ENCODE measurements around the gene EML6. TPM values are rescaled to one million over a fixed set of nuclear protein-coding genes. Genes with fewer than 3 reads are reported as not detected.

EML6 gene
- polyA plus RNA-seq, 1 of the 3 experiments (the other 2 are of a cell fraction): 1.1 TPM

GRCh38 chr2:54871457-54872107 is 148.1 kb downstream of the EML6 start:
- no peaks in the 10 kb centered on the region for H3K9me3 ChIP-seq
- no peak for DNase-seq
- H3K4me3 ChIP-seq (ENCODE audit: low read depth in 2 of 2, low read length in 1 of 2): no peak overlapping the region
- POLR2A ChIA-PET: no interaction called here
- no peaks in the 10 kb centered on the region for H3F3A ChIP-seq (replicated peaks; ENCODE audit: insufficient read depth)
- no peak overlapping the region for H3K4me2 ChIP-seq
- no peaks in the 10 kb centered on the region for H3K36me3 ChIP-seq (replicated peaks in 1 of 2; ENCODE audit: control insufficient read depth in 1 of 2, insufficient read depth in 2 of 2, low read length in 1 of 2)
- H3K4me1 ChIP-seq (ENCODE audit: control insufficient read depth in 1 of 2, insufficient read depth in 2 of 2, low read depth in 1 of 2, low read length in 1 of 2): no peaks in the 10 kb centered on the region; a peak in 1 of 4 replicates
- no peaks in the 10 kb centered on the region for H3K79me2 ChIP-seq (ENCODE audit: insufficient read depth)
- H3K27ac ChIP-seq (ENCODE audit: low read depth in 2 of 2, low read length in 1 of 2): no peak overlapping the region
- no peaks in the 10 kb centered on the region for H3K9me2 ChIP-seq
- H3K27me3 ChIP-seq (ENCODE audit: insufficient read depth): no peaks in the 10 kb centered on the region
- no peak overlapping the region for H2AFZ ChIP-seq (ENCODE audit: low read depth)
- no peak for TF ChIP-seq YY1 (IDR thresholded peaks at IDR 0.05; ENCODE audit: low read depth)
- no peak for TF ChIP-seq PBX3 (IDR thresholded peaks at IDR 0.05)
- TF ChIP-seq TEAD4 (IDR thresholded peaks at IDR 0.05; ENCODE audit: borderline replicate concordance, insufficient read depth): no peak
- no peak for TF ChIP-seq GABPA (IDR thresholded peaks at IDR 0.05; ENCODE audit: low read depth)
- no peak for TF ChIP-seq TCF12 (IDR thresholded peaks at IDR 0.05)
- TF ChIP-seq CTCF (IDR thresholded peaks at IDR 0.05): no peak
- TF ChIP-seq FOSL2 (IDR thresholded peaks at IDR 0.05; ENCODE audit: borderline replicate concordance, low read depth): no peak
- no peak for TF ChIP-seq MXI1 (IDR thresholded peaks at IDR 0.05; ENCODE audit: low read depth, low read length)
- no peak for TF ChIP-seq ELF1 (IDR thresholded peaks at IDR 0.05)
- no peak for TF ChIP-seq GATA2 (CRISPR knock-in tag; IDR thresholded peaks at IDR 0.05)
- no peak for TF ChIP-seq MEF2A (IDR thresholded peaks at IDR 0.05; ENCODE audit: borderline replicate concordance, low read depth)
- no peak for TF ChIP-seq CHD2 (IDR thresholded peaks at IDR 0.05; ENCODE audit: low read length, partially characterized antibody)
- no peak for TF ChIP-seq ZBTB33 (IDR thresholded peaks at IDR 0.05; ENCODE audit: borderline replicate concordance, low read depth)
- WGBS (ENCODE audit: low lambda C conversion rate): 86% methylated on average over 13 of the region's 13 CpGs
- H4K20me1 ChIP-seq (ENCODE audit: insufficient read depth): no peaks in the 10 kb centered on the region
- no peak overlapping the region for H3K9ac ChIP-seq
- CTCF ChIA-PET: interaction anchor here (1.2 to 3.2 kb wide), 2 partner anchors 27 to 33 kb away, joined by 3 to 11 read pairs; no protein-coding TSS in a partner anchor

GRCh38 chr2:54872780-54873179 is 149.3 kb downstream of the EML6 start:
- no peaks in the 10 kb centered on the region for H4K20me1 ChIP-seq (ENCODE audit: insufficient read depth)
- no peaks in the 10 kb centered on the region for H3K9me2 ChIP-seq
- POLR2A ChIA-PET: no interaction called here
- H3K36me3 ChIP-seq (replicated peaks in 1 of 2; ENCODE audit: control insufficient read depth in 1 of 2, insufficient read depth in 2 of 2, low read length in 1 of 2): no peaks in the 10 kb centered on the region
- no peak overlapping the region for H3K27ac ChIP-seq (ENCODE audit: low read depth in 2 of 2, low read length in 1 of 2)
- no peak overlapping the region for H3K4me3 ChIP-seq (ENCODE audit: low read depth in 2 of 2, low read length in 1 of 2)
- no peak overlapping the region for H2AFZ ChIP-seq (ENCODE audit: low read depth)
- no peaks in the 10 kb centered on the region for H3K9me3 ChIP-seq
- TF ChIP-seq IRF3 (IDR thresholded peaks at IDR 0.05; ENCODE audit: low read depth, low read length) (no peak), MAX (IDR thresholded peaks at IDR 0.05; ENCODE audit: low read depth) (no peak), EP300 (IDR thresholded peaks at IDR 0.05; ENCODE audit: borderline replicate concordance in 1 of 2, low read depth in 1 of 2, low read length in 1 of 2) (no peak), TCF12 (IDR thresholded peaks at IDR 0.05) (no peak), JUND (IDR thresholded peaks at IDR 0.05) (no peak), REST (IDR thresholded peaks at IDR 0.05; ENCODE audit: low read depth, low read length) (no peak)
- no peaks in the 10 kb centered on the region; a peak in 1 of 4 replicates for H3K4me1 ChIP-seq (ENCODE audit: control insufficient read depth in 1 of 2, insufficient read depth in 2 of 2, low read depth in 1 of 2, low read length in 1 of 2)
- no peaks in the 10 kb centered on the region for H3K27me3 ChIP-seq (ENCODE audit: insufficient read depth)
- no peak overlapping the region for H3K4me2 ChIP-seq
- no peak for DNase-seq
- CTCF ChIA-PET: no interaction called here
- H3F3A ChIP-seq (replicated peaks; ENCODE audit: insufficient read depth): no peaks in the 10 kb centered on the region
- H3K9ac ChIP-seq: no peak overlapping the region
- WGBS (ENCODE audit: low lambda C conversion rate): 75% methylated on average over 3 of the region's 3 CpGs
- no peaks in the 10 kb centered on the region for H3K79me2 ChIP-seq (ENCODE audit: insufficient read depth)

Measured in SK-N-SH (cell line).